NCI-H460 (cell line): ENCODE measurements around the gene OCEL1. TPM values are rescaled to one million over a fixed set of nuclear protein-coding genes. Genes with fewer than 3 reads are reported as not detected.
"Not testable (repeated sequence)": the region's sequence is repeated elsewhere in the genome, so short reads cannot be mapped to it uniquely, and the experiment has no call there.

Experiments
- DNase-seq: peaks from one replicate; pipeline ENCODE4 v3.0.0-alpha.2; 2016; ENCODE audit warnings: low read depth; ENCODE audit errors: extremely low read depth
- polyA plus RNA-seq: library from polyadenylated mRNA; depleted of rRNA; stranded (reverse); fragments of >200 nt; gene quantifications from 2 replicates; pipeline ENCODE4 v1.2.3, GENCODE V29; 2014; cell fraction: nucleus; rRNA removed
- total RNA-seq: library from RNA; depleted of rRNA; stranded (reverse); fragments of >200 nt; shearing (Covaris generic); gene quantifications from 2 replicates; pipeline ENCODE4 v1.2.3, GENCODE V29; 2014; rRNA removed

The OCEL1 gene, protein sequence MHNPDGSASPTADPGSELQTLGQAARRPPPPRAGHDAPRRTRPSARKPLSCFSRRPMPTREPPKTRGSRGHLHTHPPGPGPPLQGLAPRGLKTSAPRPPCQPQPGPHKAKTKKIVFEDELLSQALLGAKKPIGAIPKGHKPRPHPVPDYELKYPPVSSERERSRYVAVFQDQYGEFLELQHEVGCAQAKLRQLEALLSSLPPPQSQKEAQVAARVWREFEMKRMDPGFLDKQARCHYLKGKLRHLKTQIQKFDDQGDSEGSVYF
- 3.7 and 3.8 TPM in 2 replicates for total RNA-seq
- 1.6 and 3.9 TPM in 2 replicates for polyA plus RNA-seq

DNA sequence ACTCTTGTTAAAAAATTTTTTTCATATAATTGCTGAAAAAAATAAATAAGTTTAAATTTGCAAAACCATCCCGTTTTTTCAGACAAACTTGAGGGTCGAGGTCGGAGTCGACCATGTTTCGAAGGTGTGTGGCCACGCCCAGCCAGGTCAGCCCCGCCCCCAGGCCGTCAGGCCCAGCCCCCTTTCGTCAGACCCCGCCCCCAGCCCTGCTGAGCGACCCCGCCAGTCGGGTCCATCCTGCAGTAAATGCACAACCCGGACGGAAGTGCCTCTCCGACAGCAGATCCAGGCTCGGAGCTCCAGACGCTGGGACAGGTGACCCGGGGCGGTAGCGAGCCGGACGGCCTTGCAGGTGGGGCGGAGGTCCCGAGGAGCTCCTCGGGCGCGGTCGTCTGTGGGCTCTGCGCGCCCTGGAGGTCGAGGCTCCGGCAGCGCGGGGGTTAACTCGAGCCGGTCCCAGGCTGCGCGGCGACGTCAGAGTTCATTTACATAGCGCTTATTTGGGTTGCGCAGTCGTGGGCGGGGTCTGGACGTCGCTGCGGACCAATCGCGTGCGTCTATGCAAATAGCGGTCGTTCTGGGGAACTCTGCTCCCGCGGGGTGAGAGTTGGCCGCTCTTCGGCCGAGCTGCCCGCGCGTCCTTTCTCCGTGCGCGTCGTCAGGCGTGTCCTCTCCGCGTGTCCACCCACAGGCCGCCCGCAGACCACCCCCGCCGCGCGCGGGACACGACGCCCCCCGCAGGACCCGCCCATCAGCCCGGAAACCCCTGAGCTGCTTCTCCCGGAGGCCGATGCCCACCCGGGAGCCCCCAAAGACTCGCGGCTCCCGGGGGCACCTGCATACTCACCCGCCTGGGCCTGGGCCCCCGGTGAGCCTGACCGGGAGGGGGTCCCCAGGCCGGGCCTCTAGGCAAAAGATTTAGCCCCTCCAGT is at the start of gene OCEL1:
TSS of gene OCEL1 (plus strand) at position 225 of the 932 bp plus-strand sequence. CDS start at position 247, 22 bp downstream.
- peak; percentile 94 for DNase-seq

DNA sequence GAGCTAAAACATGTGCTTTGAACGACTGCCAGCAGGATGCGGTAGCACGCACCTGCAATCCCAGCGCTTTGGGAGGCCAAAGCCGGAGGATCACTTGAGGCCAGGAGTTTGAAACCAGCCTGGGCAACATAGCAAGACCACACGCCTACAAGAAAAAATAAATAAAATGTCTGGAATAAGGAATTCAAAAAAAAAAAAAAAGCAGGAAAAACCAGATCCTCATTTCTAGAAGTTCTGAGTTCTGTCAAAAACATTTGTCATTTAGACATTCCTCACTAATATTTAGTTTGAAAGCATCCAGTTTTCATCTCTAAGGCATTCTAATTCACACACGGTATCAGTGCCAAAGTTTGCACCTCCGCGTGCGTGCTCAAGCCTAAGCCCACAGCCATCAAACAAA is 47.7 kb upstream of the OCEL1 start:
- DNase-seq = no peak

DNA sequence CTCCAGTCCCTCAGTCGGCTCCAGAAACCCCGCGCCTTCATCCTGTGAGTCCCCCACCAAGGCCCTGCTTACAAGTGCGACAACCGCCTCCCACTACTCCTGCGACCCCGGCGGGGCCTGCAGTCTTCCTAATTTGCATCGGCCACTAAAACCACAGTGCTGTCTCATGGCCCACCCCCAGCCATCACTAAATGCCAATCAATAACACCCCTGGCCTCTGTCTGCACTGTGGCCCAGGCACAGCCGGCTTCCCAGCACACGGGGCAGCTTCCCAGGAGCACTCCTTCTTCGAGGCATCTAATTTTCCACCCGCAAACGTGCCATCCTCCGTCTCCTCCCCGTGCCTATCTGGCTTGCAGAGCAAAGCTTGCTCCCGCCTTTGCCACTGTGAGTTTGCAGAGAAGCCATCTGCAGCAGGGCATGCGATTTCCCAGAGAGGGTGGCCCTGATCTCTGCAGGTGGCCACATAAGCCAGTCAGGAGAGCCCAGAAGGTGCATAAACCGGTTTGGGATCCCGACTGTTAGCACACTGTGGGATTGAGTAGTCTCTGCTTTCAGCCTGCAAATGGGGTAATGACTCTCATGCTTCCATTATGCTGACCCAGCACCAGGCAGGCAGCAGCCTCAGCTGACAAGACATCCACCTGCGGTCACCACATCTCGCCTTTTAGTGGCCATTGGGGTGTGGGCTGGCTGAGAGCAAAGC is 44.9 kb upstream of the OCEL1 start:
- DNase-seq = no peak

DNA sequence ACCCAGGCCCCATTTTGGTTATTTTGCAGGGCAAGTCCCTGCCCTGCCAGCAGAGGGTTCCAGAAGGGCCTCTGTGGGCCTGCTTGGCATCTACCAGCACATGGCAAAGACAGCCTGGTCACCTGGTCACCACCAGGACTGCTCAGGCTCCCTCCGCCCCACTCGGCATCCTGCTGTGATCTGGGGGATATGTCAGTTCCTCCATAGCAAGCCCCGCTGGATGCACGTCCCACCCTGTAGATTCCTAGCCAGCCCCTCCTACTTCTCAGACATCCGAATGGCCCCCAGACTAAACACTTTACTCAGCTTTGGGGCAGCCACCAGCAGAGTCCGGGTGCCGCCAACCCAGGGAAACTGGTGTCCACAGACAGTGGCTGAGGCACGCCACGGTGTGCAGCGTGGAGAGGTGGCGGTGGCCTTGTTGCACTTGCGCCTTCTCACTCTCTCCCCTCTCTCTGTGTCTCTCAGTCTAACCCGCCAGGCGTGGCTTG is 42.7 kb upstream of the OCEL1 start:
- no peak for DNase-seq

DNA sequence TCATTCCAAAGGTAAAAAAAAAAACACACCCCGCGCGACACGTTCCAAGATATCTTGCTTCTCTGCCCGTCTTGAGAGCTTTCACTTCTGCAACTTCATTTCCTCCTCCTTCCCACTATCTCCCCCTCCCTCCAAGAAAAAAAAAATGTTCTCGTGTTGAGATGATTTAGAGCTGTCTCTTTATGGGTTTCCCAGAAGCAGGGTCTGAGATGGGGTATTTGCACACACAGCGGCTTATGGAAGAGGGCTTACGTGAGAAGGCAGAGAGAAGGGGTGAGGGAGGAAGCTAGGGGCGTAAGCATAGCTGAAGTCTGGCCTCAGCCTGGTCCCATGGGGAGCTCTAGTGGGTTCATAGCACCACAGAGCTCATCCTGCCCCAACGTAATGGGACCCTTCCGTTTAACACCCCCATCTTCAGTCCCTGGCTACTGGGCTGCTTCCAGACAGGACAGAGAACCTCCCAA is 42.1 kb upstream of the OCEL1 start:
- DNase-seq = no peak

DNA sequence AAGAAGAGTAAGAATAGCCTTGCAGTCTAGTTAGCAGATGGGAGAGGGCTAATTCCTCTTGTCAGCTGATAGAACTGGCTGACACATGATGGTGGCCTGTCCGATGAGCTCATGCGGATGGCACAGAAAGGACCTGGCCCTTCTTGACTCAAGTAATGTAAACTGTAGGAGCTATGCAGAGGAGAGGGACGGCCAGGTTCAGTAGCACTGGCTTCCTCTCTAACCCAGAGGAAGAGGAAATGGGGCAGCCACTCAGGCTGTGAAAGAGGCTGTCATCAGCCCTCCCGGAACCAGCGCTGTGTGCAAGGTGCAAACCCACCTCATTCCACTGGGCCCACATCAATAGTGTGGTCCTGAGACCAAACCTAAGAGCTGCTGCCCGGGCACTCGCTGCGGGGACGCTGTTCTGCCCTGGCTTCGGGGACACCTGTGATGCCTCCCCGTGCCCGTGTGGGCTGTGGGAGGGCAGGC is 41.6 kb upstream of the OCEL1 start:
- DNase-seq = no peak

DNA sequence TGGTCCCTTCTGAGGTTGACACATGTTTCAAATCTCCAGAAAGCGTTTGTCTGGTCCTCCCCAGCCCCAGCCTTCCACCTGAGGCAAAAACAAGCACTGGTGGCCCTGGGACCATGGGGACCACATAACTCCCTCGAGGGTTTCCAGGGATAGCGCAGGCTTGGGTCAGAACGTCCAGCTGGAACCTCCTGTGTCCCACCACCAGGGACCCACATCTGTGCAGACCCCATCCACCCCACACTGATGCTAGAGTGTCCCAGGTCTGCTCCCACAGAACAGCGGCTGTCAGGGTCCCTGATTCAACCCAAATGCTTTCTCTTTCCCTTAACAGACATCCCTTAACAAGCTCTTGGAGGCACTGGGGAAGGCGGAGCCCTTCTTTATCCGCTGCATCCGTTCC is 40.4 kb upstream of the OCEL1 start:
- no peak for DNase-seq

DNA sequence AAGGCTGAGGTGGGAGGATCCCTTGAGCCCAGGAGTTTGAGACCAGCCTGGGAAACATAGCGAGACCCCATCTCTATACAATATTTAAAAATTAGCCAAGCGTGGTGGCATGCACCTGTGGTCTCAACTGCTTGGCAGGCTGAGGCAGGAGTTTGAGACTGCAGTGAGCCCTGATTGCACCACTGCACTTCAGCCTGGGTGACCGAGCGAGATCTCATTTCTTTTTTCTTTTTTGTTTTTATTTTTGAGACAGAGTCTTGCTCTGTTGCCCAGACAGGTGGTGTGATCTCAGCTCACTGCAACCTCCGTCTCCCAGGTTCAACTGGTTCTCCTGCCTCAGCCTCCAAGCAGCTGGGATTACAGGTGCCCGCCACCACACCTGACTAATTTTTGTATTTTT is 34.3 kb upstream of the OCEL1 start:
- DNase-seq = not testable (repeated sequence)

DNA sequence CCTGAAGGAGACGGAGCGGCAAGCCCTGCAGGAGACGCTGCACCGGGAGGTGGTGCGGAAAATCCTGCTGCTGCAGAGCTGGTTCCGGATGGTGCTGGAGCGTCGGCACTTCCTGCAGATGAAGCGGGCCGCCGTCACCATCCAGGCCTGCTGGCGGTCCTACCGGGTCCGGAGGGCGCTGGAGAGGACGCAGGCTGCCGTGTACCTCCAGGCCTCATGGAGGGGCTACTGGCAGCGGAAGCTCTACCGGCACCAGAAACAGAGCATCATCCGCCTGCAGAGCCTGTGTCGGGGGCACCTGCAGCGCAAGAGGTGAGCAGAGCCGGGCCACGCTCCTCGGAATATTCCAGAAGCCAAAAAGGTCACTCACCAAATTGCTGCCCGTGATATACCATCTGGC is 33.3 kb upstream of the OCEL1 start:
- no peak for DNase-seq

DNA sequence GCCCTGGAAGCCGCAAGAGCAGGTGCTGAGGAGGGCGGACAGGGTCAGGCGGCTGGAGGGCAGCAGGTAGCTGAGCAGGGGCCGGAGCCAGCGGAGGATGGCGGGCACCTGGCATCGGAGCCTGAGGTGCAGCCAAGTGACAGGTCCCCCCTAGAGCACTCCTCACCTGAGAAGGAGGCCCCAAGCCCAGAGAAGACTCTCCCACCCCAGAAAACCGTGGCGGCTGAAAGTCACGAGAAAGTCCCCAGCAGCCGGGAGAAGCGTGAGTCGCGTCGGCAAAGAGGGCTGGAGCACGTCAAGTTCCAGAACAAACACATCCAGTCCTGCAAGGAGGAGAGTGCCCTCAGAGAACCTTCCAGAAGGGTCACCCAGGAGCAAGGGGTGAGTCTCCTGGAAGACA is 31.4 kb upstream of the OCEL1 start:
- DNase-seq = no peak

DNA sequence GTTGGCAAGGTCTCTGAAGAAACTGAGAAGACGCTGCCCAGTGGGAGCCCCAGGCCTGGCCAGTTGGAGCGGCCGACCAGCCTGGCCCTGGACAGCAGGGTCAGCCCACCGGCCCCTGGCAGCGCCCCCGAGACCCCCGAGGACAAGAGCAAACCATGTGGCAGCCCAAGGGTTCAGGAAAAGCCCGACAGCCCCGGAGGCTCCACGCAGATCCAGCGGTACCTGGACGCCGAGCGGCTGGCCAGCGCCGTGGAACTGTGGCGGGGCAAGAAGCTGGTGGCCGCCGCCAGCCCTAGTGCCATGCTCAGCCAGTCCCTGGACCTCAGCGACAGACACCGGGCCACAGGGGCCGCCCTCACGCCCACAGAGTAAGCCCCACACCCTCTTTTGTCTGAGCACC is 30.9 kb upstream of the OCEL1 start:
- DNase-seq = no peak

DNA sequence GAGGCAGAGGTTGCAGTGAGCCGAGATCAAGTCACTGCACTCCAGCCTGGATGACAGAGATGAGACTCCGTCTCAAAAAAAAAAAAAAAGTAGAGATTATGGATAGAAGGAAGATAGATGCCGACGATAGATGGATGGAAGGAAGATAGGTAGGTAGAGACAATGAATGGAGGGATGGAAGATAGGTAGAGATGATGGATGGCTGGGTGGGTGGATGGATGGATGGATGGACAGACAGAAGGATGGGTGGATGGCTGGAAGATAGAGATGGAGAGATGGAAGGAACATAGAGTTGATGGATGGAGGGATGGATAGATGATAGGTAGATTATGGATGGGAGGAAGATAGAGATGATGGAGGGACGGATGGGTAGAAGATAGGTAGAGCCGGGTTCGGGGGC is 29.4 kb upstream of the OCEL1 start:
- DNase-seq = no peak

DNA sequence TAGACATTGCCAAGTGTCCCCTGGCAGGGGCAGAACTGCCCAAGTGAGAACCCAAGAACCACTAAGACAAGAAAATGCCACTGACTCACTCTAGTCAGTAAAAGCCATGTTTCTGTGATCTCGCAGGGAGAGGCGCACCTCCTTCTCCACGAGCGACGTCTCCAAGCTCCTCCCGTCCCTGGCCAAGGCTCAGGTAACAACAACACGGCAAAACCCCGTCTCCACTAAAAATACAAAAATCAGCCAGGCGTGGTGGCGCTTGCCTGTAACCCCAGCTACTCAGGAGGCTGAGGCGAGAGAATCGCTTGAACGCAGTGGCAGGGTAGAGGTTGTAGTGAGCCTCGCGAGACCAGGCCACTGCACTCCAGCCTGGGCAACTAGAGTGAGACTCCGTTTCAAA is 28.4 kb upstream of the OCEL1 start:
- no peak for DNase-seq

DNA sequence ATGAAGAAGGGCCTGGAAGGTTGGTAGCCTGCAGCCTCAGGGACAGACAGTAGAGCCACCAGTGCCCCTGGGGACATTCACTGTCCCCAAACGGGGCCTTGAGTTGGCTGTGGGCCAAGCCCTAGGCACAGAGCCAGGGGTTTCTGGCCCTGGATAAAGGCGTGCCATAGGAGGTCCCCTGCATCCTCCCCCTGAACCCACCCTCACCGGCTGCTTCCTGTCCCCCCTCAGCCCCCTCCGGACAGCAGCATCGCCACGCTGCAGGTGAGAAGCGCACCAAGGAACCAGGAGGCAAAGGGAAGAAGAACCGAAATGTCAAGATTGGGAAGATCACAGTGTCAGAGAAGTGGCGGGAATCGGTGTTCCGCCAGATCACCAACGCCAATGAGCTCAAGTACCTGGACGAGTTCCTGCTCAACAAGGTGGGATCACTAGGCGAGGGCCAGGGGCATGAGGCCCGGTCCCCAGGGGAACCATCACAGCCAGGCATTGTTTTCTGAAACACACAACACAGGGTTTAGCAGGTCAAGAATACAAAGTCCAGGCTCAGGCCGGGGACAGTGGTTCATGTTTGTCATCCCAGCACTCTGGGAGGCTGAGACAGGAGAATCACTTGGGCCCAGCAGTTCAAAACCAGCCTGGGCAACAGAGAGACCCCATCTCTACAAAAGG is 25.5 kb upstream of the OCEL1 start:
- no peak for DNase-seq

DNA sequence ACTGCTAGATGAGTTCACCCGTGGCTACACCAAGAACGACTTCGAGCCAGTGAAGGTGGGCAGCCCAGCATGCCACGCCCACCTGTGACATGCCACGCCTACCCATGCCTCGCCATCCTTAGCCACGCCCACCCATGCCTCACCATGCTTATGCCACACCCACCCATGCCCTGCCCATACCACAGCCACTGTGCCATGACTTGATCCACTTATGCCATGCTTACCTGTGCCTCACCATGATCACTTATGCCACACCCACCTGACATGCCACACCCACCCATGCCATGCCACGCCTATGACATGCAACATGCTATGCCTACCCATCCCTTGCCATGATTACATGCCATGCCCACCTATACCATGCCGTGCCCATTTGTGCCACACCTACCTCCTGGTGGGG is 23.8 kb upstream of the OCEL1 start:
- no peak for DNase-seq

DNA sequence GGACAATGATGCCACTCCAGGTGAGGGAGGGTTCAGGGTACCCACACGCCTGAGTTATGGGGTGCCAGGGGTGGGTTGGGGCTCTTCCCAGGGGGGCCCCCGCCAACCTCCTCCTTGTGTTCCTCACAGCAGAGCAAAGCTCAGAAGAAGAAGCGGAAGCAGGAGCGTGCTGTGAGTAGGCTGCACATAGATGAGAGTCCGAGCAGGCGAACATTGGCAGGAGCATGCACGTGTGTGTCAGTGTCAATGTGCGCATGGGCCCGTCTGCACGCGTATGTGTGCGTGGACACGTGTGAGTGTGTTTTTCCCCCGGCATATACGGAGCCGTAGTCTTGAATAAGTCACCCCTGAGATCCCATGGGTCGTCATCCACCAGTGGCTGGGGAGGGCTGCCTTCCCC is 23.3 kb upstream of the OCEL1 start:
- no peak for DNase-seq

DNA sequence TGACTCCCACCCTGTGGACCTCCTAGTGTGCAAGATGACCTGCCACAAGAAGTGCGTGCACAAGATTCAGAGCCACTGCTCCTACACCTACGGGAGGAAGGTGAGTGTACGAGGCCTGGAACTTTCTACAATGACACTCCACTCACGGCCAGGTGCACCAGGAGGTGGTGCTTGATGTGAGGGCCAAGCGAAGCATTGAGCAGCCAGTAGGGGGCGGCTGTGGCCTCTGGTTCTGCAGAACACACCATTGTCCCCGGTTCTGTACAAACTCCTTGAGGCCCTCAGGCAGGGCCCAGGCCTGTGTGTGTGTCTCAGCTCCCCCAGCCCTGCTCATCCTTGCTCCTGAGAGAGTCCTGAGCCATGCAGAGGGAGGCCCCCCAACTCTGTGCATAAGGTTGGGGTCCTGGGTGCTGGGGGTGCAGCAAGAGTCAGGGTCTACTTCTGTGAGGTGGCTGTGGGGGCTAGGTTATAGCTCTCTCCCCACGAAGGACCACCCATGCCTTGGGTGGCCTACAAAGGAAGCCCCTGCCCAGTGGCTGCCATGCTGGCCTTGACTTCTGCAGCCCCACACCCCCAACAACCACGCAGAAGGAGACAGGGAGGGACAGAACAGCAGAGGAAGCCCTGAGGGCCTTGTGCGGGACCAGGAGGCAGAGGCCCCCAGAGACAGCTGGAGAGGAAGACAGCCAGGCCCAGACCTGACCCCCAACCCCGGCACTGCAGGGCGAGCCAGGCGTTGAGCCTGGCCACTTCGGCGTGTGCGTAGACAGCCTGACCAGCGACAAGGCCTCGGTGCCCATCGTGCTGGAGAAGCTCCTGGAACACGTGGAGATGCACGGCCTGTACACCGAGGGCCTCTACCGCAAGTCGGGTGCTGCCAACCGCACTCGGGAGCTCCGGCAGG is 20.5 kb upstream of the OCEL1 start:
- no peak for DNase-seq

DNA sequence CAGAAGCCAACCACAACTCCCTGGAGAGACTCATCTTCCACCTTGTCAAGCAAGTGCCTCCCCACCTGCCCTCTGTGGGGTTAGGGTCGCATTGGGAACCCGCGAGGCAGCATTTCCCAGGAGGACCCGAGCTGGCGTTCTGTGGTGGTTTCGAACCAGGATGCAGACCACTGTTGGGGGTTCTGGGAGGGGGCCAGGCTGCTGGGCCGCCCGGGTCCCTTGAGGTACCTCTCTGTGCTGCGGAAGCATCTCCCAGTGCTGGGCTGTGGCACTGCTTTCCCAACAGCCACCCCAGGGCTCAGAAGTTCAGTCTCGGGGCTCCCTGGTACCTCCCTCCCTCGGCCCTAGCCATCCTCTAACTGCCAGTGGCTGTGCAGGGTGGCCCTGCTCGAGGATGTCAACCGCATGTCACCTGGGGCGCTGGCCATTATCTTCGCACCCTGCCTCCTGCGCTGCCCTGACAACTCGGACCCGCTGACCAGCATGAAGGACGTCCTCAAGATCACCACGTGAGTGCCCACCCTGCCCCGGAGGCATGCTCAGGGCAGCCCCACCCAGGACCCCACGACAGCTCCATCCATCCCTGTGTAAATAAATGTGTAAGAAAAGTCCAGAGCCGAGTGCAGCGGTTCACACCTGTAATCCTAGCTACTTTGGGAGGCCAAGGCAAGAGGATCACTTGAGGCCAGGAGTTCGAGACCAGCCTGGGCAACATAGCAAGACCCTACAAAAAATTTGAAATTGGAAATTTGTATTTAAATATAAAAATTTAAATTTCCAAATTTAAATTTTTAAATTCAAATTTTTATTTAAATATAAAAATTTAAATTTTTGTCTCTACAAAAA is 19.1 kb upstream of the OCEL1 start:
- DNase-seq = no peak
